ENCODE results near the gene PPM1A. TPM values are rescaled to one million over a fixed set of nuclear protein-coding genes. Genes with fewer than 3 reads are reported as not detected.

Gene PPM1A
- total and polyA plus RNA-seq, 9 of the 15 experiments (the other 6 are each of a cell fraction or from before 2014, with no cell fraction given) = 5.5 to 23.9 (median 15.2) TPM

- TF ChIP-seq ZNF518B (CRISPR knock-in tag; IDR thresholded peaks at IDR 0.05) (no peak), THAP12 (CRISPR knock-in tag; IDR thresholded peaks at IDR 0.05) (no peak)
These were observed 26.9 kb downstream of the PPM1A start (continued) for GRCh38 chr14:60275932-60276331.

- H3K4me3 ChIP-seq = no peak overlapping the region
- no peak overlapping the region for H3K4me2 ChIP-seq (ENCODE audit: insufficient read depth, low read length)
- ATAC-seq (no peak), FAIRE-seq (no peak), DNase-seq (ENCODE audit: extremely low read depth in 1 of 4, low spot score in 3 of 4) (no peak)
- CTCF ChIA-PET (ENCODE audit: low intra/inter-chr PET ratio) = interaction anchor here (0.6 kb wide), 1 partner anchor 445 kb away, joined by 3 read pairs; no protein-coding TSS in a partner anchor
- no peak overlapping the region for H3K27ac ChIP-seq (ENCODE audit: extremely low read depth, low read depth, low read length)
- H2AFZ ChIP-seq (ENCODE audit: low read depth, low read length) = no peak overlapping the region
- H3K9me1 ChIP-seq (ENCODE audit: control insufficient read depth, insufficient read depth, low read length) = no peaks in the 10 kb centered on the region
- H3K4me1 ChIP-seq (replicated peaks in 1 of 2; ENCODE audit: control insufficient read depth in 2 of 2, insufficient read depth in 2 of 2, low read length in 2 of 2) = peaks cover 6 to 15% of the 10 kb centered on the region in 2 experiments; a peak in 3 of 5 replicates
- H3K79me2 ChIP-seq (ENCODE audit: control insufficient read depth, insufficient read depth, low read length) = peaks cover 79% of the 10 kb centered on the region
- H3K27me3 ChIP-seq (ENCODE audit: control insufficient read depth in 2 of 2, insufficient read depth in 2 of 2, low read length in 2 of 2) = no peaks in the 10 kb centered on the region
- no peak overlapping the region for H3K9ac ChIP-seq (ENCODE audit: insufficient read depth in 1 of 2, low read depth in 2 of 2, low read length in 2 of 2)
- WGBS (ENCODE audit: insufficient coverage, low coverage, missing lambda C conversion rate) = 79% methylated on average over 2 of the region's 2 CpGs
- in situ Hi-C loops (cut with MboI) (no loop called here), intact Hi-C loops (cut with micrococcal nuclease) (loop anchor here (1.0 kb wide), 1 partner anchor 34 kb away; no protein-coding TSS in a partner anchor)
- no peaks in the 10 kb centered on the region for H3K9me3 ChIP-seq (replicated peaks; ENCODE audit: control insufficient read depth, insufficient read depth, low read depth, low read length)
- no TSS peak for BruUV-seq (replicated peaks)
- POLR2A ChIA-PET = interaction anchor here (1.0 kb wide), 1 partner anchor 27 kb away, joined by 4 read pairs; the partner anchor contains the start of gene PPM1A
- H4K20me1 ChIP-seq (replicated peaks; ENCODE audit: control insufficient read depth, insufficient read depth, low read length) = no peaks in the 10 kb centered on the region
- no peaks in the 10 kb centered on the region for H3K36me3 ChIP-seq (ENCODE audit: control insufficient read depth, insufficient read depth, low read length)
- TF ChIP-seq HMBOX1 (IDR thresholded peaks at IDR 0.05) (peak; percentile 55; the same call in 1 of the 2 replicates), ATF3 (IDR thresholded peaks at IDR 0.05) (no peak), ATF3 (CRISPR knock-in tag; conservative IDR thresholded peaks at IDR 0.05) (no peak), LARP7 (IDR thresholded peaks at IDR 0.05) (no peak), CUX1 (CRISPR knock-in tag; IDR thresholded peaks at IDR 0.05) (no peak)
These were observed 27.3 kb downstream of the PPM1A start for GRCh38 chr14:60276347-60276746.

All from K562 (cell line).